Fibroblast of pulmonary artery (primary cell): ENCODE results near the gene CAVIN2.

Experiments
- DNase-seq: peaks from one replicate; pipeline ENCODE4 v3.0.0-alpha.2; 2010; ENCODE audit warnings: low read depth
- H3K4me3 ChIP-seq: replicated peaks from 2 replicates; pipeline ENCODE4 v1.5.1; 2011; ENCODE audit warnings: low read depth, mild to moderate bottlenecking, control low read depth, low read length, moderate library complexity
- CTCF ChIP-seq: IDR thresholded peaks from 2 replicates; pipeline ENCODE4 v1.5.1; 2011; ENCODE audit warnings: mild to moderate bottlenecking, control low read depth, low read length, inconsistent platforms; ENCODE audit errors: missing control alignments

Gene CAVIN2

DNA sequence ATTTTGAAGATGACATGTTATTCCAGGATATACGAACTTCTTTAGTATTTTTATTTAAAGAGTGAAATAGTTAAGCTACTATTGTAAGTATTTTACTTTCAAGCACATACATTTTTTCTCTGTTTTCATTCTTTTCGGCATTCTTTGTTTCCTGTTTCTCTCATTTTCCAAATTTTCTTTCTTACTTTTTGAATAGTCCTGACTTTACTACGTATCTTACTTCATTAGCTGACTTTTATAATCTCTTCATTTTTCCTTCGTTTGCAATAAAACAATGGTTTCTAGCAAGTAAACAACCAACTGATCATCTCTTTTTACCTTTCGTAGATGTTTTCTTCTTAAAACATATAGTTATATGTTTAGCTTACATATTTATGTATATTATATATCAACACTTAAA lies 11.8 kb downstream of the CAVIN2 start:
- no peak overlapping the region for H3K4me3 ChIP-seq
- no peak for TF ChIP-seq CTCF
- DNase-seq, result no peak

DNA sequence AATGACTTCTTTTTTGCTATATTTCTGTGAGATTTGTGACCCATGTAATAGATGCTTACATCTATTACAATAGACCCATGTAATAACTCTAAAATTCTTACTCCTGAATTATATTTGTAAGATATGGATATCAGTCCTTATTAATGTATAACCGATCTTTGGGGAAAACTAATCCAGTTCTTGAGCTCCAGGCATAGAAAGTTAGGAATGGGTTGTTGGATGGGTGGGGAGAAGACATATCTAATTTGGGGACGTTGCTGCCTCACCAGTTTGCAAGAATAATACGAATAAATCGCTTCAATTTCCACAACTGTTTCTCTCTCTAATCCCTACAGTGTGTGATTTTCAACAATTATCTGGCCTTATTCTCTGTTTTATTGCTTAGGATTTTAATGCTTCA lies 13.5 kb downstream of the CAVIN2 start:
- no peak overlapping the region for H3K4me3 ChIP-seq
- TF ChIP-seq CTCF, result no peak
- no peak for DNase-seq

- no peak for DNase-seq
- TF ChIP-seq CTCF, result no peak
Measured at GRCh38 chr2:191832668-191833067, 14.2 kb downstream of the CAVIN2 start.

GRCh38 chr2:191831410-191831994 lies 15.4 kb downstream of the CAVIN2 start:
- DNase-seq, result no peak
- no peak for TF ChIP-seq CTCF
- no peak overlapping the region for H3K4me3 ChIP-seq

More at GRCh38 chr2:191832668-191833067, 14.2 kb downstream of the CAVIN2 start:
- H3K4me3 ChIP-seq, result no peak overlapping the region

- DNase-seq, result no peak
- H3K4me3 ChIP-seq, result no peak overlapping the region
- no peak for TF ChIP-seq CTCF
Measured at GRCh38 chr2:191824398-191824797, 22.5 kb downstream of the CAVIN2 start.

GRCh38 chr2:191821078-191821477 lies 25.8 kb downstream of the CAVIN2 start:
- TF ChIP-seq CTCF, result no peak
- no peak overlapping the region for H3K4me3 ChIP-seq
- DNase-seq, result no peak

- peak; percentile 23 for DNase-seq
- no peak overlapping the region for H3K4me3 ChIP-seq
- no peak for TF ChIP-seq CTCF
Measured at GRCh38 chr2:191818725-191819350, 28.1 kb downstream of the CAVIN2 start.
